ENCODE results near the gene JAG1. TPM values are rescaled to one million over a fixed set of nuclear protein-coding genes. Genes with fewer than 3 reads are reported as not detected.
A peak's percentile ranks its signal among the peaks of the same experiment; 100 is the strongest.

The JAG1 gene
- total and polyA plus RNA-seq, 7 experiments from 2014 or later = 0.07 to 7.0 (median 0.62) TPM; not detected in 2

- ATAC-seq (no peak), DNase-seq (no peak)
- no peaks in the 10 kb centered on the region for H3K27me3 Mint-ChIP-seq
- H3K27ac ChIP-seq (ENCODE audit: low read depth, low read length) = no peak overlapping the region
- no peaks in the 10 kb centered on the region for H3K9me3 Mint-ChIP-seq
- H3K36me3 Mint-ChIP-seq = peaks cover 0 to 12% (median 0%) of the 10 kb centered on the region in 5 donors
- no peaks in the 10 kb centered on the region for H3K4me1 ChIP-seq (ENCODE audit: control insufficient read depth in 2 of 2, insufficient read depth in 2 of 2, low read length in 2 of 2)
- H3K27ac Mint-ChIP-seq = peak overlapping the region in 5 of 9 donors; percentile 6 to 81 (median 63)
- intact Hi-C loops (cut with micrococcal nuclease) = no loop called here
- ChIA-PET CTCF (interaction anchor here (0.5 kb wide), 1 partner anchor 574 kb away, joined by 3 read pairs; no protein-coding TSS in a partner anchor), POLR2A (no interaction called here)
- H3K9me3 ChIP-seq (ENCODE audit: control insufficient read depth in 2 of 3, low read length in 3 of 3) = no peaks in the 10 kb centered on the region
- no peak overlapping the region for H3K4me3 ChIP-seq (ENCODE audit: low read length)
- H3K36me3 ChIP-seq (ENCODE audit: control insufficient read depth in 2 of 3, insufficient read depth in 3 of 3, low read length in 3 of 3) = no peaks in the 10 kb centered on the region
- peak overlapping the region in 3 of 10 donors; percentile 40 to 70 (median 54) for H3K4me3 Mint-ChIP-seq
- peaks cover 2 to 24% (median 16%) of the 10 kb centered on the region in 7 donors for H3K4me1 Mint-ChIP-seq
- no peaks in the 10 kb centered on the region for H3K27me3 ChIP-seq (ENCODE audit: control insufficient read depth in 2 of 2, insufficient read depth in 2 of 2, low read length in 2 of 2)
Measured at GRCh38 chr20:10632721-10633509, 40.9 kb downstream of the JAG1 start.

GRCh38 chr20:10631126-10631525 is 42.7 kb downstream of the JAG1 start:
- H3K4me3 Mint-ChIP-seq = no peak overlapping the region
- peaks cover 2 to 24% (median 16%) of the 10 kb centered on the region in 7 donors for H3K4me1 Mint-ChIP-seq
- H3K36me3 ChIP-seq (ENCODE audit: control insufficient read depth in 2 of 3, insufficient read depth in 3 of 3, low read length in 3 of 3) = no peaks in the 10 kb centered on the region
- no peak overlapping the region for H3K4me3 ChIP-seq (ENCODE audit: low read length)
- DNase-seq (no peak), ATAC-seq (no peak)
- ChIA-PET POLR2A (no interaction called here), CTCF (no interaction called here)
- H3K36me3 Mint-ChIP-seq = peaks cover 0 to 17% (median 0%) of the 10 kb centered on the region in 5 donors
- H3K27ac Mint-ChIP-seq = no peak overlapping the region
- H3K9me3 Mint-ChIP-seq = no peaks in the 10 kb centered on the region
- no peaks in the 10 kb centered on the region for H3K27me3 ChIP-seq (ENCODE audit: control insufficient read depth in 2 of 2, insufficient read depth in 2 of 2, low read length in 2 of 2)
- no peaks in the 10 kb centered on the region for H3K9me3 ChIP-seq (ENCODE audit: control insufficient read depth in 2 of 3, low read length in 3 of 3)
- H3K27me3 Mint-ChIP-seq = no peaks in the 10 kb centered on the region
- H3K27ac ChIP-seq (ENCODE audit: low read depth, low read length) = no peak overlapping the region
- intact Hi-C loops (cut with micrococcal nuclease) = no loop called here
- H3K4me1 ChIP-seq (ENCODE audit: control insufficient read depth in 2 of 2, insufficient read depth in 2 of 2, low read length in 2 of 2) = no peaks in the 10 kb centered on the region

GRCh38 chr20:10629946-10630650 is 43.7 kb downstream of the JAG1 start:
- intact Hi-C loops (cut with micrococcal nuclease) = no loop called here
- no peaks in the 10 kb centered on the region for H3K27me3 Mint-ChIP-seq
- peaks cover 0 to 17% (median 7%) of the 10 kb centered on the region in 5 donors for H3K36me3 Mint-ChIP-seq
- Histone ChIP-seq H3K27ac (ENCODE audit: low read depth, low read length) (no peak overlapping the region), H3K4me3 (ENCODE audit: low read length) (no peak overlapping the region), H3K27me3 (ENCODE audit: control insufficient read depth in 2 of 2, insufficient read depth in 2 of 2, low read length in 2 of 2) (no peaks in the 10 kb centered on the region), H3K9me3 (ENCODE audit: control insufficient read depth in 2 of 3, low read length in 3 of 3) (no peaks in the 10 kb centered on the region), H3K36me3 (ENCODE audit: control insufficient read depth in 2 of 3, insufficient read depth in 3 of 3, low read length in 3 of 3) (no peaks in the 10 kb centered on the region), H3K4me1 (ENCODE audit: control insufficient read depth in 2 of 2, insufficient read depth in 2 of 2, low read length in 2 of 2) (no peaks in the 10 kb centered on the region)
- ChIA-PET CTCF (interaction anchor here (0.7 kb wide), 1 partner anchor 359 kb away, joined by 3 read pairs; no protein-coding TSS in a partner anchor), POLR2A (no interaction called here)
- no peaks in the 10 kb centered on the region for H3K9me3 Mint-ChIP-seq
- ATAC-seq (no peak), DNase-seq (no peak)
- H3K27ac Mint-ChIP-seq = no peak overlapping the region
- no peak overlapping the region for H3K4me3 Mint-ChIP-seq
- H3K4me1 Mint-ChIP-seq = peaks cover 0 to 24% (median 16%) of the 10 kb centered on the region in 7 donors

- Histone ChIP-seq H3K36me3 (ENCODE audit: control insufficient read depth in 2 of 3, insufficient read depth in 3 of 3, low read length in 3 of 3) (peaks cover 0 to 7% (median 0%) of the 10 kb centered on the region in 3 experiments), H3K4me3 (ENCODE audit: low read length) (no peak overlapping the region), H3K9me3 (ENCODE audit: control insufficient read depth in 2 of 3, low read length in 3 of 3) (no peaks in the 10 kb centered on the region), H3K27me3 (ENCODE audit: control insufficient read depth in 2 of 2, insufficient read depth in 2 of 2, low read length in 2 of 2) (no peaks in the 10 kb centered on the region), H3K27ac (ENCODE audit: low read depth, low read length) (no peak overlapping the region), H3K4me1 (ENCODE audit: control insufficient read depth in 2 of 2, insufficient read depth in 2 of 2, low read length in 2 of 2) (no peaks in the 10 kb centered on the region)
- Mint-ChIP-seq H3K27ac (no peak overlapping the region), H3K36me3 (peaks cover 0 to 37% (median 29%) of the 10 kb centered on the region in 5 donors), H3K9me3 (peaks cover 0 to 3% (median 0%) of the 10 kb centered on the region in 11 donors), H3K4me1 (peaks cover 0 to 3% (median 0%) of the 10 kb centered on the region in 7 donors), H3K4me3 (no peak overlapping the region), H3K27me3 (no peaks in the 10 kb centered on the region)
- intact Hi-C loops (cut with micrococcal nuclease) = no loop called here
- no peak for DNase-seq
- ChIA-PET CTCF (no interaction called here), POLR2A (no interaction called here)
- no peak for ATAC-seq
Measured at GRCh38 chr20:10626896-10627295, 46.9 kb downstream of the JAG1 start.

- POLR2A ChIA-PET = no interaction called here
- H3K9me3 ChIP-seq (ENCODE audit: control insufficient read depth in 2 of 3, low read length in 3 of 3) = no peaks in the 10 kb centered on the region
- H3K27me3 Mint-ChIP-seq = no peaks in the 10 kb centered on the region
- DNase-seq = no peak
- H3K9me3 Mint-ChIP-seq = peaks cover 0 to 3% (median 0%) of the 10 kb centered on the region in 11 donors
- H3K4me1 ChIP-seq (ENCODE audit: control insufficient read depth in 2 of 2, insufficient read depth in 2 of 2, low read length in 2 of 2) = no peaks in the 10 kb centered on the region
- no peak overlapping the region for H3K27ac ChIP-seq (ENCODE audit: low read depth, low read length)
- peaks cover 0 to 46% (median 36%) of the 10 kb centered on the region in 5 donors for H3K36me3 Mint-ChIP-seq
- no peaks in the 10 kb centered on the region for H3K27me3 ChIP-seq (ENCODE audit: control insufficient read depth in 2 of 2, insufficient read depth in 2 of 2, low read length in 2 of 2)
- H3K27ac Mint-ChIP-seq = no peak overlapping the region
- intact Hi-C loops (cut with micrococcal nuclease) = no loop called here
- CTCF ChIA-PET = no interaction called here
- H3K36me3 ChIP-seq (ENCODE audit: control insufficient read depth in 2 of 3, insufficient read depth in 3 of 3, low read length in 3 of 3) = peaks cover 0 to 7% (median 0%) of the 10 kb centered on the region in 3 experiments
- no peak overlapping the region for H3K4me3 ChIP-seq (ENCODE audit: low read length)
- H3K4me3 Mint-ChIP-seq = no peak overlapping the region
- no peak for ATAC-seq
- peaks cover 0 to 3% (median 0%) of the 10 kb centered on the region in 7 donors for H3K4me1 Mint-ChIP-seq
Measured at GRCh38 chr20:10625641-10626040, 48.2 kb downstream of the JAG1 start.

GRCh38 chr20:10622657-10623418 is 51.0 kb downstream of the JAG1 start:
- Mint-ChIP-seq H3K9me3 (peaks cover 0 to 3% (median 0%) of the 10 kb centered on the region in 11 donors), H3K4me3 (no peak overlapping the region)
- CTCF ChIA-PET = interaction anchor here (1.4 kb wide), 1 partner anchor 9 kb away, joined by 3 read pairs; no protein-coding TSS in a partner anchor

More at GRCh38 chr20:10622657-10623418, 51.0 kb downstream of the JAG1 start:
- DNase-seq (no peak), ATAC-seq (no peak)
- H3K27ac ChIP-seq (ENCODE audit: low read depth, low read length) = no peak overlapping the region
- H3K4me3 ChIP-seq (ENCODE audit: low read length) = no peak overlapping the region
- POLR2A ChIA-PET = no interaction called here
- peaks cover 0 to 7% (median 0%) of the 10 kb centered on the region in 3 experiments for H3K36me3 ChIP-seq (ENCODE audit: control insufficient read depth in 2 of 3, insufficient read depth in 3 of 3, low read length in 3 of 3)
- no peaks in the 10 kb centered on the region for H3K4me1 ChIP-seq (ENCODE audit: control insufficient read depth in 2 of 2, insufficient read depth in 2 of 2, low read length in 2 of 2)
- Mint-ChIP-seq H3K4me1 (peaks cover 0 to 3% (median 0%) of the 10 kb centered on the region in 7 donors), H3K27ac (no peak overlapping the region), H3K27me3 (no peaks in the 10 kb centered on the region), H3K36me3 (peaks cover 0 to 40% (median 36%) of the 10 kb centered on the region in 5 donors)
- H3K27me3 ChIP-seq (ENCODE audit: control insufficient read depth in 2 of 2, insufficient read depth in 2 of 2, low read length in 2 of 2) = no peaks in the 10 kb centered on the region
- intact Hi-C loops (cut with micrococcal nuclease) = no loop called here
- no peaks in the 10 kb centered on the region for H3K9me3 ChIP-seq (ENCODE audit: control insufficient read depth in 2 of 3, low read length in 3 of 3)

All from naive thymus-derived CD4-positive, alpha-beta T cell (primary cell).